CD4-positive, alpha-beta T cell treated with Interleukin-6 for 4 hours (primary cell): Measurements from ENCODE around the gene KL.

Source experiments
- DNase-seq: peaks from one replicate; pipeline ENCODE4 v3.0.0-alpha.2; 2020; ENCODE audit warnings: mixed read lengths

The KL gene

GRCh38 chr13:33016414-33017322 is at the start of gene KL:
Gene KL, plus strand, starts transcription at chr13:33016423. Its CDS starts 18 bp downstream, at chr13:33016441.
- no peak for DNase-seq

GRCh38 chr13:32967584-32968182 is 48.5 kb upstream of the KL start:
- DNase-seq = no peak

- no peak for DNase-seq
Observed at GRCh38 chr13:32968316-32968715, 47.9 kb upstream of the KL start.

GRCh38 chr13:32968793-32969192 is 47.4 kb upstream of the KL start:
- no peak for DNase-seq

- DNase-seq = no peak
Observed at GRCh38 chr13:32969516-32969941, 46.7 kb upstream of the KL start.

- DNase-seq = no peak
Observed at GRCh38 chr13:32976056-32976805, 40.0 kb upstream of the KL start.

GRCh38 chr13:32976912-32977311 is 39.3 kb upstream of the KL start:
- DNase-seq = no peak

GRCh38 chr13:32977321-32977720 is 38.9 kb upstream of the KL start:
- DNase-seq = no peak

- no peak for DNase-seq
Observed at GRCh38 chr13:32978278-32978677, 37.9 kb upstream of the KL start.

GRCh38 chr13:32983058-32983457 is 33.2 kb upstream of the KL start:
- no peak for DNase-seq

GRCh38 chr13:32984857-32985626 is 31.2 kb upstream of the KL start:
- no peak for DNase-seq

- DNase-seq = no peak
Observed at GRCh38 chr13:32986552-32986951, 29.7 kb upstream of the KL start.

GRCh38 chr13:32987462-32987861 is 28.8 kb upstream of the KL start:
- DNase-seq = no peak

- no peak for DNase-seq
Observed at GRCh38 chr13:32988608-32989289, 27.5 kb upstream of the KL start.

GRCh38 chr13:32989290-32989667 is 26.9 kb upstream of the KL start:
- DNase-seq = no peak

- no peak for DNase-seq
Observed at GRCh38 chr13:32989942-32990341, 26.3 kb upstream of the KL start.

GRCh38 chr13:32993145-32993544 is 23.1 kb upstream of the KL start:
- no peak for DNase-seq

- no peak for DNase-seq
Observed at GRCh38 chr13:32997399-32997798, 18.8 kb upstream of the KL start.

- DNase-seq = no peak
Observed at GRCh38 chr13:32998966-32999365, 17.3 kb upstream of the KL start.

- no peak for DNase-seq
Observed at GRCh38 chr13:33000365-33000764, 15.9 kb upstream of the KL start.

- no peak for DNase-seq
Observed at GRCh38 chr13:33003458-33004019, 12.7 kb upstream of the KL start.

GRCh38 chr13:33004511-33004910 is 11.7 kb upstream of the KL start:
- DNase-seq = no peak
